DMS53 treated with DMSO at 0.1 percent for 48 hours (cell line): ENCODE results near the gene E2F2.

Source experiments
- DNase-seq: peaks from one replicate; lab custom pipeline; 2025; ENCODE audit not compliant: unreplicated experiment; lab: John Stamatoyannopoulos, UW

The E2F2 gene

DNA sequence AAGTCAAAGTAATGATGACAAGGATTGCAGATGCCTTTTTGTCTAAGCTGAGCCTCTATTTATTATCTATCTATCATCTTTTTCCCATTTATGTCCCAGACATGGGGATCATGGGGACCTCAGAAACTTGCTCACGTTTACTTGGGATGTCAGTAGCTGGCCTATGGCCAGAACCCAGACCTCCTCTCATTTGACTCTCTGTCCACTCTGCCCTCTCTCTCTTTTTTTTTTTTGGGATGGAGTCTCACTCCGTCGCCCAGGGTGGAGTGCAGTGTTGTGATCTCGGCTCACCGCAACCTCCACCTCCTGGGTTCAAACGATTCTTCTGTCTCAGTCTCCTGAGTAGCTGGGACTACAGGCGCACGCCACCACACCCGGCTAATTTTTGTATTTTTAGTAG lies 32.0 kb upstream of the E2F2 start:
- no peak for DNase-seq

GRCh38 chr1:23562137-23562876 lies 31.3 kb upstream of the E2F2 start:
- DNase-seq: peak; percentile 97

DNA sequence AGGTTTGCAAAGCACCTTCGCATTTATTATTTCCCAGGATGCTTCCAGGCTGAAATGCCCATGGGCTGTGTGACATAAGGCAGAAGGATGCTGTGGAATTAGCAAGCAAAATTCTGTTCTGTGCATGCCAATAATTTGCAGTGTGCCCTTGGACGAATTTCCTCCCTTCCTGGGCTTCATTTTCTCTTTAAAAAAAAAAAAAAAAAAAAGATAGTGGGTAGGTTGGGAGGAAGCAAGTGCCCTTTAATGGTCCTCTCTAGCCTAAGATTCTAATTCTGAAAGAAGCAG lies 30.7 kb upstream of the E2F2 start:
- no peak for DNase-seq

DNA sequence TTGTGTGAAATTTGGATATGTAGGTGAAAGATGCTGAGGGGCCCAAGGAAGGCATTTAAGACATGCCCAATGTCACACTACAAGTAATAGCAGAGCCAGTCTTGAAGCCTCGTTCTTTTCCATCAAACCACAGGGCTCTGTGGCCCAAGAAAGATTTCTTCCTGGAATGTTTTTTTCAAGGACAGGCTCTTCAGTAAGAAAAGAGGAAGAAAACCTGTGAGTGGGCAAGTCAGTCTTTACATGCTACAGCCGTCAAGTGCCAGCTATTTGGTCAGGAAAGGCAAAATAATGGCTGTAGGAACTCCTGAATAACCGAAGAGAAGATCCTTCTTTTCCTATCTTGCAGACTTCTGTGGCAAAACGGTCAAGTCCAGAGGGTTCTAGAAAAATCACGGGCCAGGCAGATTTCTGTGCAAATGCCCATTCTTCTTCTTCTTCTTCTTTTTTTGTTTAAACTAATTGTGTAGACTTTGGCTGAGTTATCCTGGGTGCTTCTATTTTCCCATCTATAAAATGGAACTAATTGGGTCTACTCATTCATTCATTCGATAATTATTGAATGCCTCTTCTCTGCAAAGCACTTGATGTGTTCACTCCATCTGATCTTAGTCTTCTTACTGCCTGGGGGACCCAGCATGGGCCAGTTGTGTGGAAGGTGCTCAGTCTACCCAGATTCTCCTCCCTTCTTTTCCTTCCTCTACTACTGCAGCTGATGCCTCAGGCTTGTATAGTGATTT lies 30.2 kb upstream of the E2F2 start:
- DNase-seq: no peak

DNA sequence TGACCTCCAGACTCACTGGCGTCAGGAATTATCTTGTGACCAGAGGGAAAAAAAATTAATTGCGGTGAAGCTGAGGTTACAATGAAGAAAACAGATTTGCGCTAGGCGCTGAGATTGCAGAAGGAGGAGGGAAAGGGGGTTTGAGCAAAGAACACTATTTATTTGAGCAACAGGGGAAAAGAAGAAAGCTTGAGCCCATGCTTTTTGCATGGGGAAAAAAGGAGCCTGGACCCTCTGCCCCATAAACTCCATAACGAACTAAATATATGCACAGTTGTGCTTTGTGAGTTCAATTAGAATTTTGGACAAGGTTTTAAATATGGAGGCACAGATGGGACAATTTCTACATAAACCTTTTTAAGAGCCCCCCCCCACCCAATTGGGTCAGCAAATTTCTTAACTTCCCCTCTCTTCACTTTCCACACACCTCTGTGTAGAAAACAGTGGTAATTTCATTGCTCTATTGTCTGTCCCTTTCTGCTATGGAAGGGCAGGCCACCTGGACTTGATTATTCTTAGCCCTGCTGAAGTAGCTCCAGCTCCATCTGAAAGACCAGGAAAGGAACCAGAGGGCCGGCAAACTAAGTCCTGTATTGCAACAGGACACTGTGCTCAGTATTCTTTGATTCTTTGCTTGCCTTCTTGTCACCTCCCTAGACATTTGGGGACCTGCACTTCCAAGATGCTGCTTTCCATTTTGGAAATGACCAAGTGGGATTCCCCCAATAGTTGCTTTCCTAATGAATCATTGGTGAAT lies 29.1 kb upstream of the E2F2 start:
- peak; percentile 11 for DNase-seq

- DNase-seq: peak; percentile 96
Measured at GRCh38 chr1:23559136-23559984, 28.3 kb upstream of the E2F2 start, which contains the start of gene ID3. ID3 (minus strand) TSS chr1:23559501; CDS start chr1:23559426, 75 bp downstream.

- DNase-seq: no peak
Measured at GRCh38 chr1:23558872-23559135, 27.8 kb upstream of the E2F2 start.

DNA sequence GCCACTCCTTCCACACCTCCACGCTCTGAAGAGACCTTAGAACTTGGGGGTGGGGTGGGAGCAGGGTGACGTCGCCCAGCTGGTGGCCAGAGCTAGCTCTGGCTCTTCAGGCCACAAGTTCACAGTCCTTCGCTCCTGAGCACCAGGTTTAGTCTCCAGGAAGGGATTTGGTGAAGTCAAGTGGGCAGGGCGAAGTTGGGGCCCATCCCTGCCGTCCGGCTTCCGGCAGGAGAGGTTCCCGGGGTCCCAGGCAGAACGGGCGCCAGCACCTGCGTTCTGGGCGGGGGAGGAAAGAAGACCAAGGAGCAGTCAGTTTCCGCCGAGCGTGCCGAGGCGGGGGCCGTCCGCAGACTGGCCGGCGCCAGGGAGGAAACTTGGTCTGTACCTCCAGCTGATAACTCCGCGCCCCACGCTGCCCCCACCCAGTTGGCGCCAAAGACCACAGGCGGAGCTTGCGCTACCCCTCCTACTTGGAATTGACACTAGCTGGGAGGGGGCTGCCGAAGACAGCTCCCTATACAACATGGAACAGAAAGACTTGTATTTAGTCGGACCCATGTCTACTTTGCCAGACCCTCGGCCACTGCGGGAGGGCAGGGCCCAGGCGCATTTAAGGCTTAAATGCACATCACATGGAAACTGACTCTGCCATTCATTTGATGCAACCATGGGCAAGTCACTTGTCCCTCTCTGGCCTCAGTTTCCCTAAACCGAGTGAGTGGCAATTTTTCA lies 27.3 kb upstream of the E2F2 start:
- peak; percentile 47 for DNase-seq

DNA sequence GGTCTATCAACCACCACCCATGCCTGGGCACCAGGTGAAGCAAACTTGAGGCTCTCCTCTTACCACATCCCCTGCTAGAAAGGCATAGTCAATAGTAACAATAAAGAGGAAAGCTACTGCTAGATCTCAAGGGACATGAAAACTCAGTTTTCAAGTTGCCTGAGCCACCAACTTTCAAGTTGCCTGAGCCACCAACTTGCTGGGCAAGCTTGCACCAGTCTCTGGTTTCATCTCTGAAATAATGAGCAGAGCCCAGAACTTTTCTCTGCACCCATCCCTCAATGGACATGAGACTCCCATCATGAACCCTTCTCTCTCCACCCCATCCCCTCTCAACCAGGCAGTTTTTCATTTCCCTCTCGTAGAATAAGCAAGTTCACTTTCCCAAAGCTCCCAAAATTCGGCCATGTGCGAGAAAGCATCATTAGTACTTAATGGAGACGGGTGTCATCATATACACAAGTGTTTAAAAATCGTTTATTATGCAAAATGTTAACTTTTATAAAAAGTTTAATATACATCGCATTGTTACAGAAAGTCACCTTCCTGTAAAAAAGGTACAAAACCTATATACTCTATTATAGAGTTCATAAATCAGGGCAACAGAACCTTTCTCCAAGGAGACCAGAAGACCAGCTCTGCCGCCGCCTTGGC lies 26.6 kb upstream of the E2F2 start:
- DNase-seq: peak; percentile 37

GRCh38 chr1:23556635-23557470 lies 25.8 kb upstream of the E2F2 start:
- DNase-seq: peak; percentile 80

DNA sequence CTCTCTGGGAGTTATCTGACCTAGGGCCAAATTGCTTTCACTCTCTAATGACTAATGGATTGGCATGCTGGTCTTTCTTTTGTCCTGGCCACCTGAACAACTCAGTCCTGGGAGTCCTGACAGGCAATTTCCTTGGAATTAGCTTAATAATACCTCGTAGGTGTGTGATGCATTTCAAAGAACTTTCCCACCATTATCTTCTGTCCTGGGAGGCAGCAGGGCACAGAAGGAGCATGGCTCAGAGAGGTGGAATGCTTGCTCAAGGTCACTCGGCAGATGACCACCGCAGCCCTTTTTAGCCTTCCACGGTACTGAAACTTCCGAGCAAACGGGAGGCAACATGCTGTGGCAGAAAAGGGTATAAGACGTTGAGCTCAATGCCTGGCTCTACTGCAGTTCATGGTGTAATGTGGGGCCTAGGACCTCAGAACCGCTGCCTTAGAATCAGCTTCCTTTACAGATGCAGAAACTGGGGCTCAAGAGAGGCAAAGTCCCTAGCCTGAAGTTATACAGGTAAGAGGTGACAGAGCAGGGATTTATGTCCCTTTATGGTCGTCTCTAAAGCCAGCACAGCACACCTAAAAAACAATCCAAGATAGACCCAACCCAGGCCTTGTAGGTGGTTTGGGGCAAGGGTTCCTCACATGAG lies 25.1 kb upstream of the E2F2 start:
- DNase-seq: no peak

DNA sequence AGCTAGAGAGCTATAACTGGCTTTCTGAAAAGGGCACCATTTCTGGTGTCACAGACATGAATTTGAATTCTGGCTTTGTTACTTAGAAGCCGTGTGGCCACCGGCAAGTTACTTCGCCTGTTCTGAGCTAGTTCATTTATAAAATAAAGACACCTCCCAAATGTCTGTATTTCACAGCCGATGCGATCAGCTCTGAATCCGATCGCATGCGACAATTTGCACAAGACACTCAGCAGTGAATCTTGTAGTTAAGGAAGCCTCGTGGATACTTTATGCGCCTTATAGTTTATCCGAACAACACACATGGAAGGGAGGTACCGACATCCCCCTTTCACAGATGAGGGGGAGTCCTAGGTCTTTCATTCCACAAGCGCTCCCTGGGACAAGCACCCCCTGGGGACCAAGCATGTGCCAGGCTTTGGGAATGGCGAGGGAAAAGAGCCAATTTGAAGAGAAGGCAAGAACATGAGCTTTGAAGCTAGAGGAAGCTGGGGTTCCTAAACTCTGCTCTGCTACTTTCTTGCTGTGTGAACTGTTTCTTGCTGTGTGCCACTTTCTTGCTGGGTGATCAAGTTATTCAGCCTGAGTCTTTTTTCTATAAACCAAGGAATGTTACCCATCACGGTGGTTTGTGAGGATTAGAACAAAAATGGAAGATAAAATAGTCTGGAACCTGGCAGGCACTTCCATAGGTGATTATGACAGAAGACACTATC lies 24.4 kb upstream of the E2F2 start:
- DNase-seq: peak; percentile 47

DNA sequence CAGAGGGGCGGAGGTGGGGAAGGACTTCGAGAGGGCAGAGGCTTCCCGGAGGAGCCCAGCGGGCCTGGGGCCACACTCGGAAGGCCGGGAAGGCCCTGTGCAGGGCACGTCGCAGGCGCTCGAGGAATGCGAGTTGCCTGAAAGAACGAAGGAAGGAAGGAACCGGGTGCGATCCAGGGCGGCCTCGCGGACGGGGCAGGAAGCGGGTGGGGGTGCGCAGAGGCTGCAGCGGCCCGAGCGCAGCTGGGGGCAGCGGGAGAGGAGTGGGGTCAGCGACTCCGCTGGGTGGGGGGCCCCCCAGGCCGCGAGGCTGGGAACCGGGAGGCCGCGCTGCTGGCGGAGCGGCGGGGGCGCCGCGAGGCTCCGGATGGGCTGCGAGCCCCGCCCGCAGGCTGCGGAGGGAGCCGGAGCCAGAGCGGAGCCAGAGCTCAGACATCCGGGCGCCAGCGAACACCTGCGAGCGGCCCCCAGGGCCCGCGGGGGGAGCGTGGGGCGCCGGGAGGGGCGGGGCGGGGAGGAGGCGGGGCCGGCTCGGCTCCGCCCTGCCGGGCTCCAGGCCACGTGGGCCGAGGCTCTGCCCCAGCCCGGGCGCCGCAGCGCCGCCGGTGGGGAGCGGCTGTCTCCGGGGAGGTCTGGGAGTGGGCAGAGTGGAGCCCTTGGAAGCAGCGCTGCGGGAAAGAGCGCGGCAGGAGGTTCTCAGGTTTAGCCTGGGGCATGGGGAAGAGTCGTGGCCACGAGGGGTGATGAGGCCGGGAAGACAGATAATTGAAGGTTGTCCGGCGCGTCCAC lies 23.6 kb upstream of the E2F2 start:
- peak; percentile 91 for DNase-seq

GRCh38 chr1:23554127-23554480 lies 23.1 kb upstream of the E2F2 start:
- peak; percentile 50 for DNase-seq

DNA sequence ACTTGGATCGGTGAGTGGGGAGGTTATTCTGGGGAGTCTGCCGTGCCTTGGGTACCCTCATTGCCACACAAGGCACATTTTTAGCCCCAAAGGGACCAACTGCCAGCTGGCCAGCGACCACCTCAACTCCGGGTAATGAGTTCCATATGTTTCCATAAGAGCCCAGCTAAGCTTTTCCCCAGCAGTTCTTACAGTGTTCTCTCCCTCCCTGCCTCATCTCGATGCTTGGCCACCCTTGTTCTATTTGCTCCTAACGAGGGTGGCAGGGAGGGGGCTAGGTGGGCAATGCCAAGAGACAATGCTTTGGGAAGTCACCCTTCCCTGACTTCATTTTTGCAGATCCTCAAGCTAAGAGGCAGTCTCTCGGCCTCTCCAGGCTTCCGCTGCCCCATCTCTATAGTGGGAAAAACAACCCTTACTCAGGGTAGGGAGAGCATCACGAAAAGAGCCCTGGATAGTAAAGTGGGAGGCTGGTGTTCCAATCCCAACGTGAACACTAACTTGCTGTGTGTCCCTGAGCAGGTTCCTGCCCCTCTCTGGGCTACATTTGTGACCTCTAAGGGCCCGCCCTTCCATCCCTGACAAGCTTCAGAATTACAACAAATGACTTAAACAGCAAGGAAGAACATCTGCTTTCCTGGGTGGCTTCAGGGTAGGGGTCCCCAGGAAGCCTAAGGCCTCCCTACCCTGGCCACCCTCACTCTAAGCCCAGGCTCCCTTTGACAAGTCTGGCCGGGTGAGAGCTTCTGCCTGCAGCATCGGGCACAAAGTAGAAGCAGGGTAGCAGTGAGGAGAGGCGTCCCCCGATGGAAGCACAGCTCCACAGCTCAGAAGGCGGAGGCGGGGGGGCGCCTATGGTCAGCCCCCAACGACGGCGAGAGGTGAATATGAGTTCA lies 22.4 kb upstream of the E2F2 start:
- no peak for DNase-seq

DNA sequence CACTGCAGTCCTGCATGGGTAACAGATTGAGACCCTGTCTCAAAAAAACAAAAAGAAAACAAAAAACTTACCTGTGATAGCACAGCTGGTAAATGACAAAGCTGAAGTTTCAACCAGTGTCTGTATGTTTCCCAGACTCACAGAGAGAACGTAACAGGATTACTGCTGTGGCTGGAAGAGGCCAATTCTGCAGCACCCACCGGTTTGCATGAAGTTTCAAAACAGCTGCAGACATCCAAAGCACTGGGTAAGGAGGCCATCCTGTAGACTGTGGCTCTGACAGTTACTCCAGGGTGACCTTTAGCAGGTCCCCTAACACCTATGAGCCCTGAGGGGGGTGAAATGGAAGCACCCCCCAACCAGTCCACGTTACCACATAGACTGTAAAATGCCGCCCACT lies 20.8 kb upstream of the E2F2 start:
- no peak for DNase-seq
